Measurements from ENCODE around the gene MRC2.

The MRC2 gene

GRCh38 chr17:62616993-62617893 lies 10.2 kb upstream of the MRC2 start:
- TF ChIP-seq CTCF (IDR thresholded peaks at IDR 0.05): no peak

- TF ChIP-seq CTCF (IDR thresholded peaks at IDR 0.05): no peak
These were observed 9.5 kb upstream of the MRC2 start for GRCh38 chr17:62617894-62618472.

GRCh38 chr17:62618647-62619416 lies 8.6 kb upstream of the MRC2 start:
- no peak for TF ChIP-seq CTCF (IDR thresholded peaks at IDR 0.05)

- no peak for TF ChIP-seq CTCF (IDR thresholded peaks at IDR 0.05)
These were observed 7.9 kb upstream of the MRC2 start for GRCh38 chr17:62619417-62620155.

GRCh38 chr17:62621223-62621622 lies 6.2 kb upstream of the MRC2 start:
- TF ChIP-seq CTCF (IDR thresholded peaks at IDR 0.05): no peak

- no peak for TF ChIP-seq CTCF (IDR thresholded peaks at IDR 0.05)
These were observed 2.1 kb upstream of the MRC2 start for GRCh38 chr17:62625184-62625869.

- TF ChIP-seq CTCF (IDR thresholded peaks at IDR 0.05): no peak
These were observed 1.6 kb upstream of the MRC2 start for GRCh38 chr17:62625870-62626200.

All from LNCAP (cell line).